HG03095 (cell line): ENCODE results near the gene FADS3.
A peak's percentile ranks its signal among the peaks of the same experiment; 100 is the strongest.

Experiments
- ATAC-seq: cut with Tn5 transposase; IDR thresholded peaks from one replicate; pipeline ENCODE4 v1.9.1; 2021; ENCODE audit warnings: moderate library complexity; ENCODE audit not compliant: unreplicated experiment

The FADS3 gene

DNA sequence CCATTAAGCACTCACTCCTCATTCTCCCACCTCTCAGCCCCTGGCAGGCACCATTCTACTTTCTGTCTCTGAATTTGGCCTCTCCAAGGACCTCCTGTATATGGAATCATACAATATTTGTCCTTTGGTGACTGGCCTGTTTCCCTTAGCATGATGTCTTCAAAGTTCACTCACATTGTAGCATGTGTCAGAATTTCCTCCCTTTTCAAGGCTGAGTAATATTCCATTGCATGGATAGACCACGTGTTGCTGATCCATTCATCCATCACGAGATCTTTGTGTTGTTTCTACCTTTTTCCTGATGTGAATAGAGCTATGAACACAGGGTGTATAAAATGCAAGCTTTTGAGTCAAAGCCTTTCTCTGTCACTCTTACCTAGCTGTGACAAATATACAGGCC lies 51.6 kb downstream of the FADS3 start:
- no peak for ATAC-seq

DNA sequence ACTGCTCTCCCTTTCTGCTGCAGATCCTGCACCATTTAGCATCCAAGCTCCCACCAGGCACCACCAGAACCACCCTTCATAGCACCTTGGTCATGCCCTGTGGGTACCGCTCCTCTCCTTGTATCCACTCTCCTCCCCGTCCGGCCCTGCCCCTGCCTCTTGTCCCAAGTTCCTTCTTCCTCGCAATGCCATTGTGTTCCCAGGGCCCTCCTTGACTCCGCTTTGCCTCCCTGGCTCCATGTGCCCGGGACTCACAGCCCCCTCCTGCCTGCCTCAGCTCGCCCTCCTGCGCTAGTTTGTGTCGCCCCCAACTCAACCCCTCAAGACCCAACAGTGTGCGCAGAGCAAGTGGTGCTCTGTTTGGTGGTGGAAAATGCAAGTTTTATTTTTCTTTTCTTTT lies 52.4 kb downstream of the FADS3 start:
- no peak for ATAC-seq

DNA sequence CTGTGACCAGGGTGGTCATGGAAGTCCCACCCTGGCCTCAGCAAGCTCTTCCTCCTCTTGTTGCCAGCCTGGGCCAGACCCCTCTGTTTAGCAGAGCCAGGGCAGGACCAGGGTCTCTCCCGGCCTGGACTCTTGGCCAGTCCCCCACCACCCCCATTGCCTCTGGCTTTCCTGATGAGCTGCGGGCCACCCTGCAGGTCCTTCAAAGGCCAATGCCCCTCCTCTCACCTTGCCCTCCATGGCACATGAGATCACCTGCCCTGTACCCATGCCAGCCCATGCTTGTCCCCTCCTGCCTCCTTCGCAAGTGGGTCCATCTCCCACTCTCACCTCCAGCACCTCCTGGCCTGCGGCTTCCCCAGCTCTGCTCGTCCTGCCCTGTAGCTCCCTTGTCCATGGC lies 52.8 kb downstream of the FADS3 start:
- no peak for ATAC-seq

GRCh38 chr11:61837411-61838005 lies 53.8 kb downstream of the FADS3 start:
- ATAC-seq = no peak

DNA sequence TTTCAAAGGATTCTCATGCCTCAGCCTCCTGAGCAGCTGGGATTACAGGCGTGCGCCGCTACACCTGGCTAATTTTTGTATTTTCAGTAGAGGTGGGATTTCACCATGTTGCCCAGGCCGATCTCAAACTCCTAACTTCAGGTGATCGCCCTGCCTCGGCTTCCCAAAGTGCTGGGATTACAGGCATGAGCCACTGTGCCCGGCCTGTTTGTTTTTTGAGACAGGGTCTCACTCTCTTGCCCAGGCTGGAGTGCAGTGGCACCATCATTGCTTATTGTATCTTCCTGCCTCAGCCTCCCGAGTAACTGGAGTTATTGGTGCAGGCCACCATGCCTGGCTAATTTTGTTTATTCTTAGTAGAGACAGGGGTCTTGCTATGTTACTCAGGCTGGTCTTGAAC lies 55.2 kb downstream of the FADS3 start:
- ATAC-seq = no peak

GRCh38 chr11:61834278-61835048 lies 56.9 kb downstream of the FADS3 start:
- ATAC-seq = peak; percentile 92

- ATAC-seq = no peak
These were observed 57.4 kb downstream of the FADS3 start for GRCh38 chr11:61833926-61834277.

GRCh38 chr11:61833471-61833870 lies 57.9 kb downstream of the FADS3 start:
- no peak for ATAC-seq

- ATAC-seq = no peak
These were observed 58.6 kb downstream of the FADS3 start for GRCh38 chr11:61832754-61833153.

GRCh38 chr11:61832207-61832606 lies 59.1 kb downstream of the FADS3 start:
- ATAC-seq = no peak

DNA sequence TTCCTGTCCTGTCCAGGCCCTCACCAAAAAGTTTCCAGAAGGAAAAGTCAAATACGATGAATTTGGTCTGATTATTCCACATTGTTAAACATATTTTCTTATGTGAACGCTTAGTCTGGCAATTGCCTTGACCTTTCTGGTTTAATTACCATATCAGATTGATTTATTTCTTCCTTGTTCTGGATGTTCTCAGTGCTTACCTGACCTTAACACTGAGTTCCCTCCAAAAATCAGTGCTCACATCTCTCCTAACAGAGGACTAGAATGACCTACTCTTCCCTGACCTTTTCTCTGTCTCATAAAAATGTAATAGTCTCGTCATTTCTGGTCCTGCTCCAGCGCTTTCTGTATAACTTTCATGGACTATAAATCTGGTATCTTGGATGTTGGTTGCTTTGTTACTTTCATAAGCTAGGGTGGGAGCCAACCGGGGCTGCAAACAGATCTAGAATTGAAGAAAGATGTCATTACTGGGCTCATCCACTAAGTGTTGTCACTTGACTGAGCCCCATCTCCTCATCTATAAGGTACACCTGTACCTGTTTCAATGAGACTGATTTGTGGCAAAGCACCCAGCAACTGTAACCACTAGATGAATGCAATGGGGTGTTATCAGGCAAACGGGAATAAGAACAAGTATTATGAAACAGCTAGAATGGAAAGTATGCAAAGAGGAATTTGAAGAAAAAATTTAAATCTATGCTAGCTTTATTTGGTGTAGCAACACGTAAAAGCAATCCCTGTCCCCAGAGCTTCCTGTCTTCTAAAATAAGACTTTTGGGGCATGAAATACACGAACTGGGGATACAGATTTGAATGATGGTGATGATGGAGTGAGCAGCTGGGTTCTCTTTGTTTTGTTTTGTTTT lies 60.9 kb downstream of the FADS3 start:
- ATAC-seq = no peak

DNA sequence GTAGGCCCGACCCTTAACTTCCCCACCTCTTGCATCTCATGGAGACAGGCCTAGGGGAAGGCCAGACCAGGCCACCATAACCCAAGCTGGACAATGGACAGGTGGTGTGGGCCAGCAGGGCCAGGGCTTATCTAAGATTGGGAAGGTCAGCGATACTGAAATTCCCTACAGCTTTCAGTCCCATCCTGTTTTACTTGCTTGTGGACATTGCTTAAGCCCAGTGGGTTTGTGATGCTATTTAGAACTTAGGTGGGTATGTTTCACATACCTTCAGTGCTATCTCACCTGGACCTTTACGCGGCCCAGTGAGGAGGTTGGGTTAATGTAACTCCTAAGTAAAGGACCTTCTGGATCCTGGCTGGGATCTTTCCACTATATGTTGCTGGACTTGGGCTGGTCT lies 61.5 kb downstream of the FADS3 start:
- no peak for ATAC-seq

GRCh38 chr11:61828629-61829407 lies 62.5 kb downstream of the FADS3 start:
- no peak for ATAC-seq

DNA sequence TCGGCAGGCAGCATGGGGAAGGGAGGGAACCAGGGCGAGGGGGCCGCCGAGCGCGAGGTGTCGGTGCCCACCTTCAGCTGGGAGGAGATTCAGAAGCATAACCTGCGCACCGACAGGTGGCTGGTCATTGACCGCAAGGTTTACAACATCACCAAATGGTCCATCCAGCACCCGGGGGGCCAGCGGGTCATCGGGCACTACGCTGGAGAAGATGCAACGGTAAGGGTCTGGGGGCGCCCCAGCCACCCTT lies 63.0 kb downstream of the FADS3 start:
- ATAC-seq = no peak

- ATAC-seq = peak; percentile 77
These were observed 63.6 kb downstream of the FADS3 start, which contains the start of gene FADS2 for GRCh38 chr11:61827571-61828378. FADS2 (plus strand) TSS chr11:61828300; CDS start chr11:61828391, 91 bp downstream.

DNA sequence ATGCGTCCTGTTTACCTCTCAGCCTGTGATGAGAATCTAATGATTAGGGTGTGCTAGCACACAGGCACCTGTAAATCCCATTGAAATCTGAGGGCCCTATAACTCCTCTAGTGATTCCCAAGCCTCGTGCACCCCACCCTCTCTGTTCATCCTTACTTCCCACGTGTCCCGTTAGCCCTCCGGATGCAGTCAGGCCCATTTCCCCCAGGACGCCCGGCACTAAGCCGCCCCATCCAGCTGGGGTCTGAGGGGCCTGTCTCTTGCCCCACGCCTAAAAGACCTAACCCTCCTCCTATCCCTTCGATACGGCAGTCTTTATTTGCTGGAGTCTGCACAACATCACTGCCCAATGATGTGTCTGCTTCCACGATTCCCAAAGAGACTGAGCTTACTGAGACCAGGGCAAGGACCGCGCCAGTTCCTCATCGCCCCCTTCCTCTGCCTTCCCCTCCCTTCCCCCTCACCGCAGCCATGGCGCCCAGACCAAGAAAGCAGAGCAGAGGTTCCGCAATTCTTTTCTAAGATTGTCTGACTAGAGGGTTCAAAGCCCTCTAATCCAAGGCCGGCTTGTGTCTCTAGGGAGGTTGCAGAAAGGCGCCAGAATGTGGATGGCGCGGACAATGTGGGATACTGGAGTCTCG lies 64.3 kb downstream of the FADS3 start:
- ATAC-seq = no peak
